ENCODE measurements around the gene TGIF1. TPM values are rescaled to one million over a fixed set of nuclear protein-coding genes. Genes with fewer than 3 reads are reported as not detected.

Gene TGIF1
- polyA plus RNA-seq, 1 donor, result 63.5 TPM

DNA sequence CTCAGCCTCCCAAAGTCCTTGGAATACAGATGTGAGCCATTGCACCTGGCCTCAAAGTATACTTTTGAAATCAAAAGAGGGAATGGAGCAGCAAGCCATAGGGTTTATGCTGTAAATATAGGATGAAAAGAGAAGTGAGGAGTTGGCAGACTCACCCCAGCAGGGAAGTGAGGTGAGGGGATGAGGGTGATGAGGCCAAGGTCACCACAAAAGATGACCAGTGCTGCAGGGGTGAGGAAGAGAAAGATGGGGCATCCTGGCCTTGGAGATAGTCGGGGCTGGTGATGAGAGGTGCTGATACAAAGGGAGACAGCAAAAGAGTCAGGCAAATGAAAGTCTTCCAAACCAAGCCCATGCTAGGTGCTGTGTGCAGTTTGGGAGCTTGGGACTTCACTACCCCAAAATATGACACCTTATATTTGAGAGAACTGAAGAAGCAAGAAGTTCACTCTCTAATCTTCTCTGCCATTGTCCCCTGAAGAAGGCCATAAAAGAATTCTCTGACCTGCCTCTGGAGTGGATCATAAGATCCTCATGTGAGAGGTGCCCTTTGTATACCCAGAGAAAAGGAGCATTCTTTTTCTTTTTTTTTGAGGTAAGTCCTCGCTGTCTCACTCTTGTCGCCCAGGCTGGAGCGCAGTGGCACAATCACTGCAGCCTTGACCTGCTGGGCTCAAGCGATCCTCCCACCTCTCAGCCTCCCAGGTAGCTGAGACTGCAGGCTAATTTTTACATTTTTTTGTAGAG is 31.0 kb downstream of the TGIF1 start:
- no peak overlapping the region for H3K4me3 ChIP-seq (ENCODE audit: low read length)
- no peaks in the 10 kb centered on the region for H3K36me3 ChIP-seq (ENCODE audit: control insufficient read depth, insufficient read depth, low read length)
- H3K4me1 ChIP-seq (ENCODE audit: control insufficient read depth, insufficient read depth, low read length), result peaks cover 48% of the 10 kb centered on the region
- no peaks in the 10 kb centered on the region for H3K27me3 ChIP-seq (ENCODE audit: control insufficient read depth, insufficient read depth, low read length)
- WGBS (ENCODE audit: insufficient coverage, low lambda C conversion rate), result no CpG with 5 or more reads among the region's 5 CpGs
- DNase-seq, result peak in 1 of 2 donors; percentile 86
- no peaks in the 10 kb centered on the region for H3K9me3 ChIP-seq (ENCODE audit: control insufficient read depth, low read depth, low read length)
- peak overlapping the region; percentile 89 for H3K27ac ChIP-seq (ENCODE audit: low read length)

GRCh38 chr18:3481696-3482210 is 31.8 kb downstream of the TGIF1 start:
- H3K36me3 ChIP-seq (ENCODE audit: control insufficient read depth, insufficient read depth, low read length), result no peaks in the 10 kb centered on the region
- H3K4me1 ChIP-seq (ENCODE audit: control insufficient read depth, insufficient read depth, low read length), result peaks cover 54% of the 10 kb centered on the region
- H3K9me3 ChIP-seq (ENCODE audit: control insufficient read depth, low read depth, low read length), result no peaks in the 10 kb centered on the region
- H3K27me3 ChIP-seq (ENCODE audit: control insufficient read depth, insufficient read depth, low read length), result no peaks in the 10 kb centered on the region
- DNase-seq, result peak in 1 of 2 donors; percentile 82
- peak overlapping the region; percentile 89 for H3K27ac ChIP-seq (ENCODE audit: low read length)
- WGBS (ENCODE audit: insufficient coverage, low lambda C conversion rate), result no CpG with 5 or more reads among the region's 5 CpGs
- H3K4me3 ChIP-seq (ENCODE audit: low read length), result no peak overlapping the region

- Histone ChIP-seq H3K27ac (ENCODE audit: low read length) (peak overlapping the region; percentile 89), H3K36me3 (ENCODE audit: control insufficient read depth, insufficient read depth, low read length) (no peaks in the 10 kb centered on the region), H3K4me1 (ENCODE audit: control insufficient read depth, insufficient read depth, low read length) (peaks cover 54% of the 10 kb centered on the region), H3K9me3 (ENCODE audit: control insufficient read depth, low read depth, low read length) (no peaks in the 10 kb centered on the region), H3K27me3 (ENCODE audit: control insufficient read depth, insufficient read depth, low read length) (no peaks in the 10 kb centered on the region), H3K4me3 (ENCODE audit: low read length) (no peak overlapping the region)
- 80% methylated on average over 1 of the region's 3 CpGs for WGBS (ENCODE audit: insufficient coverage, low lambda C conversion rate)
- DNase-seq, result no peak
Observed at GRCh38 chr18:3482258-3482657, 32.3 kb downstream of the TGIF1 start.

DNA sequence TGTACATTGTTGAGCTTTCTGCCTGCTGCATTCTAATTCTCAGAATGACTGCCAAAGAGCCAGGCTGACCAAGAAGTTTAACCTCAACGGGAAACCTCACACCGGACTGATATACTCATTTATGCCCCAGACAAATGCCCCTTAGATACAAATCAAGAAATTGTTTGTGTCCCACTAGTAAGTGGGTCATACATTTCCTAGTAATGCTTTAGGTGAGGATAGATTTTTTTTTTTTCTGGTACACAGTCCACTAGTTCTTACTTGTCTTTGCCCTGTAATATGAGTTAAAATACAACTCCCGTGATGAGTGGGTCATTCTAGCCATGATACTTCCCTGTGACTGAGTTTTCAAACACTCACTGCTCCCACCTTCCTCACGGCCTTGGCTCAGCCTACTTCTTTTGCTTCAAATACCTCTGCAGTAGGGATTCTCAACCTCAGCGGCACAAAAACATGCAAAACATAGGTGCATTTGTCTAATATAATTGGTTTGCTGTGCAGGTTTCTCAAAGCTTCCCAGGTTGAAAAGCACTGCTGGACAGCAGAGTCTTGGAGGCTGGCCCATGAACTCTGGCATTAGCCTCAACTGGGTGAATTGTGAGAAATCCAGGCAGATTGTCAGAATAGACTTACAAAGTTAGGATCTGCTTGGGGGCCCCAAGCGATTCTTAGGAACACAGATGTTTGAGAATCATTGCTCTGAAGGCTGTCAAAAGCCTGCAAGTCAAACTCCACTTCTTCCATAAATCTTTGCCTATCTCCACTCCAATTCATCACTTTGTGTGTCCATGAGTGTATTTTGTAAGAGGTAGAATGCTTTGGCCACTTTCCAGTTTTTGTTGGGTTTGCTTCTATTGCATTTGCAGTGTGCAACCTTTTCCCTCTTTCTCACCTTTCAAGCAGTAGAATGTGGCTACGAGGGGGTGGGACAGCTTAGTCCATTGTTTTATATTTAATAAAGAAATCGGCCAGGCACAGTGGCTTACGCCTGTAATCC is 35.5 kb downstream of the TGIF1 start:
- Histone ChIP-seq H3K4me3 (ENCODE audit: low read length) (no peak overlapping the region), H3K27me3 (ENCODE audit: control insufficient read depth, insufficient read depth, low read length) (no peaks in the 10 kb centered on the region), H3K36me3 (ENCODE audit: control insufficient read depth, insufficient read depth, low read length) (no peaks in the 10 kb centered on the region), H3K4me1 (ENCODE audit: control insufficient read depth, insufficient read depth, low read length) (peaks cover 41% of the 10 kb centered on the region), H3K27ac (ENCODE audit: low read length) (peak overlapping the region; percentile 54), H3K9me3 (ENCODE audit: control insufficient read depth, low read depth, low read length) (no peaks in the 10 kb centered on the region)
- WGBS (ENCODE audit: insufficient coverage, low lambda C conversion rate), result no CpG with 5 or more reads among the region's 9 CpGs
- DNase-seq, result peak in 1 of 2 donors; percentile 80

DNA sequence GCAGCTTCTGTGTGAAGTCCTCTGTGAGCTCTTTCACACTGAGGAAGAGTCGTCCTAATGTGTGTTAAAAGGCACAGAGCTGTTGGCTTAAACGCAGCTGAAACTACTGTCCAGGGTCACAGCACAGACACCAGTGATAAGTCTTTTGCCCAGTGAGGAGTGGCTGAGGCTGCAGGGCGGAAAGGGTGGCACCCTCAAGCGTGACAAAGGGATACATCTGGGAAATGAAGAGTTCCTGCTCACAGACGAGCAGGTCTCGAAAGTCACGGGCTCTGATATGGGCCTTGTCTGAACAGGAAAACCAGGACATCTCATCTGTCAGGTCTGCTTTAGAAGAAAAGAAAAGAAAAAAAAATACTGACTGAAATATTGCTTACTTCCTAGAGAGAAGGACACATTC is 36.5 kb downstream of the TGIF1 start:
- no peaks in the 10 kb centered on the region for H3K9me3 ChIP-seq (ENCODE audit: control insufficient read depth, low read depth, low read length)
- H3K27me3 ChIP-seq (ENCODE audit: control insufficient read depth, insufficient read depth, low read length), result no peaks in the 10 kb centered on the region
- WGBS (ENCODE audit: insufficient coverage, low lambda C conversion rate), result no CpG with 5 or more reads among the region's 7 CpGs
- H3K36me3 ChIP-seq (ENCODE audit: control insufficient read depth, insufficient read depth, low read length), result no peaks in the 10 kb centered on the region
- no peak for DNase-seq
- peak overlapping the region; percentile 54 for H3K27ac ChIP-seq (ENCODE audit: low read length)
- no peak overlapping the region for H3K4me3 ChIP-seq (ENCODE audit: low read length)
- peaks cover 30% of the 10 kb centered on the region for H3K4me1 ChIP-seq (ENCODE audit: control insufficient read depth, insufficient read depth, low read length)

DNA sequence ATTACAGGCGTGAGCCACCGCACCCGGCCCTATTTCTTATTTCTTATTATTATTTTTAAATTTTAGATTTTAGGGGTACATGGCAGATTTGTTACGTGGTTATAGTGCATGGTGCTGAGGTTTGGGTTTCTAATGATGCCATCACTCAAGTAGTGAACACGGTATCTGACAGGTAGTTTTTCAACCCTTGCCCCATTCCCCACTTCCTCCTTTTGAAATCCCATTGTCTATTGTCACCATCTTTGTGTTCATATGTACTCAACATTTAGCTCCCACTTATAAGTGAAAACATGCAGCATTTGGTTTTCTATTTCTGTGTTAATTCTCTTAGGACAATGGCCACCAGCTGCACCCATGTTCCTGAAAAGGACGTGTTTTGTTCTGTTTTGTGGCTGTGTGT is 39.5 kb downstream of the TGIF1 start:
- peaks cover 23% of the 10 kb centered on the region for H3K4me1 ChIP-seq (ENCODE audit: control insufficient read depth, insufficient read depth, low read length)
- no peak for DNase-seq
- H3K4me3 ChIP-seq (ENCODE audit: low read length), result no peak overlapping the region
- no peaks in the 10 kb centered on the region for H3K9me3 ChIP-seq (ENCODE audit: control insufficient read depth, low read depth, low read length)
- 90% methylated on average over 2 of the region's 6 CpGs for WGBS (ENCODE audit: insufficient coverage, low lambda C conversion rate)
- H3K27me3 ChIP-seq (ENCODE audit: control insufficient read depth, insufficient read depth, low read length), result no peaks in the 10 kb centered on the region
- H3K36me3 ChIP-seq (ENCODE audit: control insufficient read depth, insufficient read depth, low read length), result no peaks in the 10 kb centered on the region
- H3K27ac ChIP-seq (ENCODE audit: low read length), result no peak overlapping the region

GRCh38 chr18:3491981-3492555 is 42.1 kb downstream of the TGIF1 start:
- H3K27ac ChIP-seq (ENCODE audit: low read length), result peak overlapping the region; percentile 66
- WGBS (ENCODE audit: insufficient coverage, low lambda C conversion rate), result no CpG with 5 or more reads among the region's 1 CpG
- peak in 1 of 2 donors; percentile 79 for DNase-seq
- H3K27me3 ChIP-seq (ENCODE audit: control insufficient read depth, insufficient read depth, low read length), result no peaks in the 10 kb centered on the region
- H3K4me1 ChIP-seq (ENCODE audit: control insufficient read depth, insufficient read depth, low read length), result peaks cover 6% of the 10 kb centered on the region
- no peak overlapping the region for H3K4me3 ChIP-seq (ENCODE audit: low read length)
- no peaks in the 10 kb centered on the region for H3K36me3 ChIP-seq (ENCODE audit: control insufficient read depth, insufficient read depth, low read length)
- H3K9me3 ChIP-seq (ENCODE audit: control insufficient read depth, low read depth, low read length), result no peaks in the 10 kb centered on the region

DNA sequence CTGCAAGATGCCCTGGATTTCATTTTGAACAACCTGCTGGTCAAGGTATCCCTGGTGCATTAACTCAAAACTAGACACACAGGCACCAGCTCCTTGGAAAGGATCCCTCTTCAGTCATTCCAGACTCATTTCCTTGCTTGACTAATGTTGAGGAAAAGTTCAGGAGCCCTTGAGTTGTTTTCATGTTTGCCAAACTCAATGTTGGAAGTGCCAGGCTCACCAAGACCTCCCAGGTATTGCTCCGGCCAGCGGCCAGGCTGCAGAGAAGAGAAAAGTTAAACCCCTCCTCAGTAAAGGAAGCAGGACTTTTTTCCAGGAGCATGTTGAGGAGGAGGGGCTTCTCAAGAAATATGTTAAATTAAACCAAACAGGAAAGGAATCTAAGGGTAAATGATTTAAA is 42.7 kb downstream of the TGIF1 start:
- H3K36me3 ChIP-seq (ENCODE audit: control insufficient read depth, insufficient read depth, low read length), result no peaks in the 10 kb centered on the region
- H3K27me3 ChIP-seq (ENCODE audit: control insufficient read depth, insufficient read depth, low read length), result no peaks in the 10 kb centered on the region
- no peak overlapping the region for H3K4me3 ChIP-seq (ENCODE audit: low read length)
- peaks cover 6% of the 10 kb centered on the region for H3K4me1 ChIP-seq (ENCODE audit: control insufficient read depth, insufficient read depth, low read length)
- no CpG with 5 or more reads among the region's 2 CpGs for WGBS (ENCODE audit: insufficient coverage, low lambda C conversion rate)
- no peak overlapping the region for H3K27ac ChIP-seq (ENCODE audit: low read length)
- no peaks in the 10 kb centered on the region for H3K9me3 ChIP-seq (ENCODE audit: control insufficient read depth, low read depth, low read length)
- no peak for DNase-seq

GRCh38 chr18:3493501-3494244 is 43.7 kb downstream of the TGIF1 start:
- no peaks in the 10 kb centered on the region for H3K36me3 ChIP-seq (ENCODE audit: control insufficient read depth, insufficient read depth, low read length)
- no peak for DNase-seq
- H3K27ac ChIP-seq (ENCODE audit: low read length), result no peak overlapping the region
- H3K4me1 ChIP-seq (ENCODE audit: control insufficient read depth, insufficient read depth, low read length), result peaks cover 6% of the 10 kb centered on the region
- no peak overlapping the region for H3K4me3 ChIP-seq (ENCODE audit: low read length)
- H3K9me3 ChIP-seq (ENCODE audit: control insufficient read depth, low read depth, low read length), result no peaks in the 10 kb centered on the region
- WGBS (ENCODE audit: insufficient coverage, low lambda C conversion rate), result 90% methylated on average over 2 of the region's 9 CpGs
- H3K27me3 ChIP-seq (ENCODE audit: control insufficient read depth, insufficient read depth, low read length), result peaks cover 5% of the 10 kb centered on the region

GRCh38 chr18:3494245-3494526 is 44.2 kb downstream of the TGIF1 start:
- Histone ChIP-seq H3K4me1 (ENCODE audit: control insufficient read depth, insufficient read depth, low read length) (peaks cover 6% of the 10 kb centered on the region), H3K9me3 (ENCODE audit: control insufficient read depth, low read depth, low read length) (no peaks in the 10 kb centered on the region), H3K27me3 (ENCODE audit: control insufficient read depth, insufficient read depth, low read length) (peaks cover 6% of the 10 kb centered on the region), H3K4me3 (ENCODE audit: low read length) (no peak overlapping the region), H3K27ac (ENCODE audit: low read length) (no peak overlapping the region), H3K36me3 (ENCODE audit: control insufficient read depth, insufficient read depth, low read length) (no peaks in the 10 kb centered on the region)
- WGBS (ENCODE audit: insufficient coverage, low lambda C conversion rate), result no CpG with 5 or more reads among the region's 4 CpGs
- DNase-seq, result no peak
